Measurements from ENCODE around the gene PCCA. TPM values are rescaled to one million over a fixed set of nuclear protein-coding genes. Genes with fewer than 3 reads are reported as not detected.

PCCA gene
- total and polyA plus RNA-seq, 2 of the 13 experiments (the other 11 are each of a cell fraction or from before 2014, with no cell fraction given): 15.0 to 32.2 TPM

DNA sequence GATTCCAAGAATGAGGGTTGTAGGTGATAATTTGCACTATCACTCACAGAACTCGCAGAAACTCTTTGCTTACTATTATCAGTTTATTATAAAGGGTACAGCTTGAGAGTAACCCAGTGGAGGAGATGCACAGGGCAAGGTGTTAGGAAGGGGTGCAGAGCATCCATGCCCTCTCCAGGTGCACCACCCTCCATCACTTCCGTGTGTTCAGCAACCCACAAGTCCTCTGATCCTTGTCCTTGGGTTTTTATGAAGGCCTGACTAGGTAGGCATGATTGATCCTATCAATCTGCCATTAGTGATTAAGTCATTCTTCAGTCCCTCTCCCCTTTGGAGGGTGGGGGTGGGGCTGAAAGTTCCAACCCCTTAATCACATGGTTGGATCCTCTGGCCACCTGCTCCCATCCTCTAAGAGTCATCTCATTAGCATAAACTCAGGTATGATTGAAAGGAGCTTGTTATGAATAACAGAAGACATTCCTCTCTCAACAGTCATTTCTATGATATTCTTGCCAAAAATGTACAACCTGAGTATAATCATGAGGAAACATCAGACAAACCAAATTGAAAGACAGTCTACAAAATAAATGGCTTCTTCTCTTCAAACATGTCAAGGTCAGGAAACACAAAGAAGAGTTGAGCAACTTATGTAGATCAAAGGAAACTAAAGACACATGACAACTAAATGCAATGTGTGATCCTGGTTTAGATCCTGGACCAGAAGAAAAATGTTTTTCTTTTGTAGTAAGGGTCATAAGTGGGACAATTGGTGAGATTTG, 225.4 kb downstream of the PCCA start (continued):
- TF ChIP-seq DZIP1 (CRISPR knock-in tag; IDR thresholded peaks at IDR 0.05): no peak
- TF ChIP-seq NR2F6 (IDR thresholded peaks at IDR 0.05): peak; percentile 86
- peak; percentile 77 for TF ChIP-seq NR2F6 (CRISPR knock-in tag; IDR thresholded peaks at IDR 0.05)
- TF ChIP-seq, protein P1, sequence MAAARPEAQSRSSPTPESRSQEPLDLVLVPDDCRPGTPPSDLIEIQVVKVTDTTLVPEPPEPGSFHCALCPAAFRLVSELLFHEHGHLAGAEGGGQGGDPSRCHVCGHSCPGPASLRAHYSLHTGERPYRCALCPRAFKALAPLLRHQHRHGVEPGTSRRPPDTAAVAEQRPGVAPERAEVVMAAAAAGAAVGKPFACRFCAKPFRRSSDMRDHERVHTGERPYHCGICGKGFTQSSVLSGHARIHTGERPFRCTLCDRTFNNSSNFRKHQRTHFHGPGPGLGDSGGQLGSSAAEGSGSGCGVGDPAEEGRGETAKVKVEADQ (CRISPR knock-in tag; IDR thresholded peaks at IDR 0.05; ENCODE audit: borderline replicate concordance): no peak
- TF ChIP-seq MEIS1 (CRISPR knock-in tag; IDR thresholded peaks at IDR 0.05; ENCODE audit: borderline replicate concordance): 0 out of 2 replicates have a peak, but pooled peaks have one; percentile 76
- no peak for TF ChIP-seq ATAD3A (CRISPR knock-in tag; IDR thresholded peaks at IDR 0.05)
- TF ChIP-seq ZBTB40 (IDR thresholded peaks at IDR 0.05): no peak
- no peak for TF ChIP-seq ZBTB40 (CRISPR knock-in tag; IDR thresholded peaks at IDR 0.05)
- TF ChIP-seq THRA (CRISPR knock-in tag; IDR thresholded peaks at IDR 0.05; ENCODE audit: borderline replicate concordance): peak; percentile 52; the same call in 1 of the 2 replicates
- peak; percentile 96 for TF ChIP-seq RARA (CRISPR knock-in tag; IDR thresholded peaks at IDR 0.05)
- TF ChIP-seq ZKSCAN1 (IDR thresholded peaks at IDR 0.05; ENCODE audit: low read length): no peak
- TF ChIP-seq SIX4 (CRISPR knock-in tag; IDR thresholded peaks at IDR 0.05): peak; percentile 44; the same call in 1 of the 2 replicates
- TF ChIP-seq FOXO1 (CRISPR knock-in tag; IDR thresholded peaks at IDR 0.05): 0 out of 2 replicates have a peak, but pooled peaks have one; percentile 64
- TF ChIP-seq ZFP1 (CRISPR knock-in tag; IDR thresholded peaks at IDR 0.05): no peak
- no peak for TF ChIP-seq ZNF746 (CRISPR knock-in tag; IDR thresholded peaks at IDR 0.05)
- TF ChIP-seq LCORL (IDR thresholded peaks at IDR 0.05): peak; percentile 33; the same call in 1 of the 2 replicates
- TF ChIP-seq LCORL (CRISPR knock-in tag; IDR thresholded peaks at IDR 0.05): no peak
